ENCODE results near the gene R3HDM2. TPM values are rescaled to one million over a fixed set of nuclear protein-coding genes. Genes with fewer than 3 reads are reported as not detected.

Gene R3HDM2
- total RNA-seq, 1 experiment from 2014 or later = 64.0 TPM

DNA sequence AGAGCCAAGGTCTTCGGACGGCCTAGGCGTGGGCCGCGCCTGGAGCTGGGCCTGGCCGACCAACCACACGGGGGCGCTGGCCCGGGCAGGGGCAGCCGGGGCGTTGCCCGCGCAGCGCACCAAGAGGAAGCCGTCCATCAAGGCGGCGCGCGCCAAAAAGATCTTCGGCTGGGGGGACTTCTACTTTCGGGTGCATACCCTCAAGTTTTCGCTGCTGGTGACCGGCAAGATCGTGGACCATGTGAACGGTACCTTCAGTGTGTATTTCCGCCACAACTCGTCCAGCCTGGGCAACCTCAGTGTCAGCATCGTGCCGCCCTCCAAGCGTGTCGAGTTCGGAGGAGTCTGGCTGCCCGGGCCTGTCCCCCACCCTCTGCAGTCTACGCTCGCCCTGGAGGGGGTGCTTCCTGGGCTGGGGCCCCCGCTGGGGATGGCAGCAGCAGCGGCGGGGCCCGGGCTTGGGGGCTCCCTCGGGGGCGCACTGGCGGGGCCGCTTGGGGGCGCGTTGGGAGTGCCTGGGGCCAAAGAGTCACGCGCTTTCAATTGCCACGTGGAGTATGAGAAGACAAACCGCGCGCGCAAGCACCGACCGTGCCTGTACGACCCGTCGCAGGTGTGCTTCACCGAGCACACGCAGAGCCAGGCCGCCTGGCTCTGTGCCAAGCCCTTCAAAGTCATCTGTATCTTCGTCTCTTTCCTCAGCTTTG lies 205.7 kb downstream of the R3HDM2 start:
- TF ChIP-seq, protein P1, sequence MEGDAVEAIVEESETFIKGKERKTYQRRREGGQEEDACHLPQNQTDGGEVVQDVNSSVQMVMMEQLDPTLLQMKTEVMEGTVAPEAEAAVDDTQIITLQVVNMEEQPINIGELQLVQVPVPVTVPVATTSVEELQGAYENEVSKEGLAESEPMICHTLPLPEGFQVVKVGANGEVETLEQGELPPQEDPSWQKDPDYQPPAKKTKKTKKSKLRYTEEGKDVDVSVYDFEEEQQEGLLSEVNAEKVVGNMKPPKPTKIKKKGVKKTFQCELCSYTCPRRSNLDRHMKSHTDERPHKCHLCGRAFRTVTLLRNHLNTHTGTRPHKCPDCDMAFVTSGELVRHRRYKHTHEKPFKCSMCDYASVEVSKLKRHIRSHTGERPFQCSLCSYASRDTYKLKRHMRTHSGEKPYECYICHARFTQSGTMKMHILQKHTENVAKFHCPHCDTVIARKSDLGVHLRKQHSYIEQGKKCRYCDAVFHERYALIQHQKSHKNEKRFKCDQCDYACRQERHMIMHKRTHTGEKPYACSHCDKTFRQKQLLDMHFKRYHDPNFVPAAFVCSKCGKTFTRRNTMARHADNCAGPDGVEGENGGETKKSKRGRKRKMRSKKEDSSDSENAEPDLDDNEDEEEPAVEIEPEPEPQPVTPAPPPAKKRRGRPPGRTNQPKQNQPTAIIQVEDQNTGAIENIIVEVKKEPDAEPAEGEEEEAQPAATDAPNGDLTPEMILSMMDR (conservative IDR thresholded peaks at IDR 0.05; ENCODE audit: low read depth, low read length) = 0 out of 2 replicates have a peak, but pooled peaks have one; percentile 32
- TF ChIP-seq EZH2 (IDR thresholded peaks at IDR 0.05; ENCODE audit: borderline replicate concordance, low read depth, low read length, poor library complexity, severe bottlenecking) = no peak
- BruUV-seq (replicated peaks) = no TSS peak
- H3K27me3 ChIP-seq (replicated peaks; ENCODE audit: insufficient read depth, low read depth, low read length, poor library complexity) = no peaks in the 10 kb centered on the region
- H3K9me3 ChIP-seq (ENCODE audit: low read depth, low read length, poor library complexity, severe bottlenecking) = no peaks in the 10 kb centered on the region
- CTCF ChIA-PET = no interaction called here
- H3K4me1 ChIP-seq (ENCODE audit: insufficient read depth, low read length, poor library complexity, severe bottlenecking) = peaks cover 27% of the 10 kb centered on the region
- H3K27ac ChIP-seq (ENCODE audit: low read depth, low read length, poor library complexity, severe bottlenecking) = no peak overlapping the region
- H3K4me3 ChIP-seq (ENCODE audit: low read depth, low read length, poor library complexity, severe bottlenecking) = no peak overlapping the region
- no peaks in the 10 kb centered on the region for H3K36me3 ChIP-seq (ENCODE audit: insufficient read depth, low read length, poor library complexity, severe bottlenecking)
- POLR2A ChIA-PET (ENCODE audit: low non-redundant PET) = no interaction called here
- intact Hi-C loops (cut with micrococcal nuclease; ENCODE audit: unreplicated experiment) = no loop called here
- no peak for DNase-seq (ENCODE audit: low spot score)

GRCh38 chr12:57224278-57224972 lies 206.4 kb downstream of the R3HDM2 start:
- intact Hi-C loops (cut with micrococcal nuclease; ENCODE audit: unreplicated experiment) = no loop called here
- ChIA-PET CTCF (no interaction called here), POLR2A (ENCODE audit: low non-redundant PET) (interaction anchor here (0.5 to 0.6 kb wide), 2 partner anchors 490 to 1479 kb away, joined by 5 to 12 read pairs; no protein-coding TSS in a partner anchor)
- Histone ChIP-seq H3K9me3 (ENCODE audit: low read depth, low read length, poor library complexity, severe bottlenecking) (no peaks in the 10 kb centered on the region), H3K4me3 (ENCODE audit: low read depth, low read length, poor library complexity, severe bottlenecking) (no peak overlapping the region), H3K36me3 (ENCODE audit: insufficient read depth, low read length, poor library complexity, severe bottlenecking) (no peaks in the 10 kb centered on the region), H3K27me3 (replicated peaks; ENCODE audit: insufficient read depth, low read depth, low read length, poor library complexity) (no peaks in the 10 kb centered on the region), H3K27ac (ENCODE audit: low read depth, low read length, poor library complexity, severe bottlenecking) (no peak overlapping the region), H3K4me1 (ENCODE audit: insufficient read depth, low read length, poor library complexity, severe bottlenecking) (peaks cover 34% of the 10 kb centered on the region)
- no TSS peak for BruUV-seq (replicated peaks)
- TF ChIP-seq, protein P1 (conservative IDR thresholded peaks at IDR 0.05; ENCODE audit: low read depth, low read length) = no peak
- DNase-seq (ENCODE audit: low spot score) = no peak

GRCh38 chr12:57223191-57224165 lies 207.4 kb downstream of the R3HDM2 start:
- ChIA-PET CTCF (no interaction called here), POLR2A (ENCODE audit: low non-redundant PET) (interaction anchor here (0.5 to 0.6 kb wide), 2 partner anchors 489 to 1478 kb away, joined by 5 to 12 read pairs; no protein-coding TSS in a partner anchor)
- H3K4me3 ChIP-seq (ENCODE audit: low read depth, low read length, poor library complexity, severe bottlenecking) = no peak overlapping the region
- no peaks in the 10 kb centered on the region for H3K27me3 ChIP-seq (replicated peaks; ENCODE audit: insufficient read depth, low read depth, low read length, poor library complexity)
- no peak for DNase-seq (ENCODE audit: low spot score)
- intact Hi-C loops (cut with micrococcal nuclease; ENCODE audit: unreplicated experiment) = no loop called here
- H3K9me3 ChIP-seq (ENCODE audit: low read depth, low read length, poor library complexity, severe bottlenecking) = no peaks in the 10 kb centered on the region
- H3K4me1 ChIP-seq (ENCODE audit: insufficient read depth, low read length, poor library complexity, severe bottlenecking) = peaks cover 36% of the 10 kb centered on the region
- H3K27ac ChIP-seq (ENCODE audit: low read depth, low read length, poor library complexity, severe bottlenecking) = no peak overlapping the region
- BruUV-seq (replicated peaks) = no TSS peak
- H3K36me3 ChIP-seq (ENCODE audit: insufficient read depth, low read length, poor library complexity, severe bottlenecking) = no peaks in the 10 kb centered on the region
- no peak for TF ChIP-seq EZH2 (IDR thresholded peaks at IDR 0.05; ENCODE audit: borderline replicate concordance, low read depth, low read length, poor library complexity, severe bottlenecking)
- TF ChIP-seq, protein P1 (conservative IDR thresholded peaks at IDR 0.05; ENCODE audit: low read depth, low read length) = no peak

All from A673 (cell line).